A549 (cell line): ENCODE data around the gene MSI2.

Experiments used
- CBX8 ChIP-seq: fragments of 200-600 bp; sonication (generic); IDR thresholded peaks from 2 replicates; pipeline ENCODE4 v1.6.1; 2016
- CTCF ChIP-seq: fragments of >200 bp; sonication (Bioruptor Twin); formaldehyde crosslinking; IDR thresholded peaks from 3 replicates; pipeline ENCODE4 v1.5.1; 2016
- EHF ChIP-seq: fragments of 250-450 bp; sonication (Bioruptor Pico); IDR thresholded peaks from 2 replicates; pipeline ENCODE4 v1.5.0; 2020; ENCODE audit warnings: mild to moderate bottlenecking
- ELK1 ChIP-seq: fragments of 150-350 bp; IDR thresholded peaks from 2 replicates; pipeline ENCODE4 v1.6.1; 2014; ENCODE audit warnings: low read depth, mild to moderate bottlenecking, low read length
- EP300 ChIP-seq, 2 experiments: fragments of >200 bp; sonication (Bioruptor Twin); formaldehyde crosslinking; IDR thresholded peaks; 2 replicates in 1 of 2; 3 replicates in 1 of 2; pipeline ENCODE4 v1.6.1; 2016 to 2017
- FOSL2 ChIP-seq, 2 experiments: fragments of 450-650 bp in 1 of 2; fragments of >200 bp in 1 of 2; sonication (Bioruptor Twin) in 1 of 2; formaldehyde crosslinking; IDR thresholded peaks; 2 replicates each; pipeline versions ENCODE4 v1.5.0 to v1.6.1; 2016 to 2020; ENCODE audit warnings: mild to moderate bottlenecking in 1 of 2, moderate library complexity in 1 of 2
- KDM1A ChIP-seq: fragments of 200-600 bp; sonication (generic); IDR thresholded peaks from 2 replicates; pipeline ENCODE4 v1.6.1; 2016; ENCODE audit warnings: low read depth, mild to moderate bottlenecking
- MAX ChIP-seq: IDR thresholded peaks from 2 replicates; pipeline ENCODE4 v1.6.1; 2012
- NR3C1 ChIP-seq: fragments of >200 bp; sonication (Bioruptor Twin); formaldehyde crosslinking; IDR thresholded peaks from 3 replicates; pipeline ENCODE4 v1.6.1; 2017
- POLR2A ChIP-seq: IDR thresholded peaks from 2 replicates; pipeline ENCODE4 v1.6.1; 2012; ENCODE audit warnings: mild to moderate bottlenecking, low read length
- RFX5 ChIP-seq: fragments of 450-650 bp; IDR thresholded peaks from 2 replicates; pipeline ENCODE4 v1.7.1; 2014; ENCODE audit warnings: antibody characterized with exemption, mild to moderate bottlenecking, moderate library complexity
- SREBF2 ChIP-seq: fragments of 450-650 bp; IDR thresholded peaks from 2 replicates; pipeline ENCODE4 v1.6.1; 2014; ENCODE audit warnings: mild to moderate bottlenecking, moderate library complexity
- TP53 ChIP-seq: fragments of 250-450 bp; sonication (Bioruptor Pico); IDR thresholded peaks from 2 replicates; pipeline ENCODE4 v1.5.0; 2021; ENCODE audit warnings: mild to moderate bottlenecking, moderate library complexity
- USF2 ChIP-seq: fragments of 450-650 bp; IDR thresholded peaks from 2 replicates; pipeline ENCODE4 v1.6.1; 2014; ENCODE audit warnings: antibody characterized with exemption

GRCh38 chr17:57566721-57567120, 310.4 kb downstream of the MSI2 start:
- no peak for TF ChIP-seq CBX8
- TF ChIP-seq SREBF2, result no peak
- TF ChIP-seq EHF (CRISPR knock-in tag), result no peak
- no peak for TF ChIP-seq CTCF
- TF ChIP-seq USF2, result no peak
- no peak for TF ChIP-seq POLR2A
- no peak for TF ChIP-seq RFX5
- no peak for TF ChIP-seq NR3C1
- TF ChIP-seq FOSL2 (IDR thresholded peaks at IDR 0.05), result no peak
- no peak for TF ChIP-seq FOSL2 (CRISPR knock-in tag; IDR thresholded peaks at IDR 0.05)
- no peak for TF ChIP-seq KDM1A
- no peak for TF ChIP-seq ELK1
- no peak for TF ChIP-seq TP53 (CRISPR knock-in tag)
- no peak for TF ChIP-seq MAX
- no peak for TF ChIP-seq EP300 (IDR thresholded peaks at IDR 0.05)
